Measurements from ENCODE around the gene ACTN3. TPM values are rescaled to one million over a fixed set of nuclear protein-coding genes. Genes with fewer than 3 reads are reported as not detected.
"Not testable (repeated sequence)": the region's sequence is repeated elsewhere in the genome, so short reads cannot be mapped to it uniquely, and the experiment has no call there.

The ACTN3 gene
- total RNA-seq, 2 experiments from 2014 or later, result 0.14 to 0.22 TPM

DNA sequence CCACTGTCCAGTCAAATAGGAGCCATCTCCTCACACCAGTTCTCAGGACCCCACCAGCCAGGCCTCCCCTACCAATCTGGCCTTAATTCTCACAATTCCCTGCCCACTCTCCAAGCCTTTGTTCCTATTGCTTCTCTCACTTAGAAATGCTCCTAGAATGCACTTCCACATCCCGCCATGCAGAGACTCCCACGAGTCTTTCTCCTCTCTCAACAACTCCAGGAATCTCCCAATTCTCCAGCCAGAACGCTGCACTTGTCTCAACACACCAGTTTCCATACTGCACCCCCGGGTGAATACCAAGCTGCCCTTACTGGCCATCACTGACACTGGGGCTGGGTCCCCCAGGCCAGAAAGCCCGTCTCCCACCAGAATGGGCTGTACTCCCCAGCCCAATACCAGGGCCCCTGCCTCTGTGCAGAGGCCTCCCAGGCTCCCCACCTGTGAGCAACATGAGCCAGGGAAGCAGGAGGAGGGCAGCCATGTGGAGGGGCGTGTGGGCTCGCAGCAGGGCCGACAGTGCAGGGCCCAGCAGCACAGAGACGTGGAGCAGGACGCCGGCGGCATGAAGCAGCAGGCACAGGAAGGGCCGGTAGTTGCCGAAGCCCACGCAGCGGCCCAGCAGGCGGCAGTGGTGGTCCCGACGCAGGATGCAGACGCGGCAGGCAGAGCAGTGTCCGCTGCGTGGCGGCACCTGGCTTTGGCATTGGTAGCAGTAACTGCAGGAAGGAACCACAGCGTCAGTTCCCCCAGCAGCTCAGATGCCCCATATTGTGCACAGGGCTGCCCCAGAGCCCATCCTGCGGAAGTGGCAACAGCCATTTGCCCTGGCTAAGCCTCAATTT is 3.2 kb upstream of the ACTN3 start:
- DNase-seq (peak; percentile 32 to 90 (median 56)), ATAC-seq (ENCODE audit: poor library complexity) (peak; percentile 64)
- intact Hi-C loops (cut with DNase I, micrococcal nuclease), result loop anchor here in 1 of 2 experiments (2.0 kb wide), 1 partner anchor 33 kb away; the partner anchor contains the start of gene BBS1
- Mint-ChIP-seq H3K27ac (peak overlapping the region; percentile 66), H3K36me3 (ENCODE audit: low read depth) (peaks cover 37% of the 10 kb centered on the region), H3K4me1 (ENCODE audit: low read depth) (peaks cover 39% of the 10 kb centered on the region), H3K27me3 (no peaks in the 10 kb centered on the region), H3K4me3 (peak overlapping the region; percentile 50), H3K9me3 (no peaks in the 10 kb centered on the region)
- POLR2A ChIA-PET, result interaction anchor here (0.6 to 4.8 kb wide), 4 partner anchors 73 to 135 kb away, joined by 3 to 26 read pairs (median 12); partner anchors contain the start of genes RBM14, RBM4 and RBM4B
- H3K4me3 ChIP-seq (ENCODE audit: low read length), result peak overlapping the region; percentile 37
- H3K36me3 ChIP-seq (ENCODE audit: insufficient read depth, low read length), result peaks cover 36% of the 10 kb centered on the region
- no peaks in the 10 kb centered on the region for H3K9me3 ChIP-seq (ENCODE audit: control insufficient read depth in 1 of 2, insufficient read depth in 1 of 2, low read length in 2 of 2)
- H3K4me1 ChIP-seq (ENCODE audit: insufficient read depth, low read length), result peaks cover 44% of the 10 kb centered on the region
- H3K27ac ChIP-seq (ENCODE audit: low read depth in 1 of 2, low read length in 2 of 2), result peak overlapping the region; percentile 39 to 65
- H3K27me3 ChIP-seq (ENCODE audit: control insufficient read depth in 1 of 2, insufficient read depth in 2 of 2, low read length in 2 of 2), result no peaks in the 10 kb centered on the region
- TF ChIP-seq CTCF (IDR thresholded peaks at IDR 0.05), result peak; percentile 47
- CTCF ChIA-PET, result interaction anchor here (0.7 to 1.6 kb wide), 3 partner anchors 37 to 135 kb away, joined by 3 to 9 read pairs (median 3); partner anchors contain the start of gene RBM4B

DNA sequence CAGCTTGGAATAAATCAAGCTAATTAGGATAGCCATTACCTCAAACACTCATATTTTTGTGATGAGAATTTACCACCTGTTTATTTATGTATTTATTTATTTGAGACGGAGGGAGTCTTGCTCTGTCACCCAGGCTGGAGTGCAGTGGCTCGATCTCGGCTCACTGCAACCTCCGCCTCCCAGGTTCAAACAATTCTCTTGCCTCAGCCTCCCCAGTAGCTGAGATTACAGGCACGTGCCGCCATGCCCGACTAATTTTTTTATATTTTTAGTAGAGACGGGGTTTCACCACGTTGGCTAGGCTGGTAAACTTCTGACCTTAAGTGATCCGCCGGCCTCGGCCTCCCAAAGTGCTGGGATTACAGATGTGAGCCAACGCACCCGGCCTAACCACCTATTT is 1.8 kb upstream of the ACTN3 start:
- Mint-ChIP-seq H3K4me1 (ENCODE audit: low read depth) (peaks cover 39% of the 10 kb centered on the region), H3K36me3 (ENCODE audit: low read depth) (peaks cover 32% of the 10 kb centered on the region), H3K4me3 (peak overlapping the region; percentile 87), H3K27ac (peak overlapping the region; percentile 66)
- intact Hi-C loops (cut with DNase I, micrococcal nuclease); H3K27me3 Mint-ChIP-seq; ATAC-seq (ENCODE audit: poor library complexity); DNase-seq; H3K27me3 ChIP-seq (ENCODE audit: control insufficient read depth in 1 of 2, insufficient read depth in 2 of 2, low read length in 2 of 2); H3K9me3 ChIP-seq (ENCODE audit: control insufficient read depth in 1 of 2, insufficient read depth in 1 of 2, low read length in 2 of 2); H3K9me3 Mint-ChIP-seq: not testable (repeated sequence)
- Histone ChIP-seq H3K4me3 (ENCODE audit: low read length) (peak overlapping the region; percentile 76), H3K27ac (ENCODE audit: low read depth in 1 of 2, low read length in 2 of 2) (peak overlapping the region in 1 of 2 donors; percentile 40), H3K4me1 (ENCODE audit: insufficient read depth, low read length) (peaks cover 44% of the 10 kb centered on the region), H3K36me3 (ENCODE audit: insufficient read depth, low read length) (peaks cover 21% of the 10 kb centered on the region)
- CTCF ChIA-PET, result interaction anchor here (1.6 to 1.9 kb wide), 2 partner anchors 133 kb away, joined by 9 to 12 read pairs; partner anchors contain the start of gene RBM4B
- POLR2A ChIA-PET, result interaction anchor here (0.9 to 4.8 kb wide), 11 partner anchors 12 to 133 kb away, joined by 3 to 26 read pairs (median 8); partner anchors contain the start of genes BBS1, DPP3, PELI3 and RBM14

GRCh38 chr11:66545701-66546367 is 869 bp upstream of the ACTN3 start, which contains the start of gene ZDHHC24:
ZDHHC24 (minus strand) TSS chr11:66546048; CDS start chr11:66546003, 45 bp downstream.
- H3K9me3 ChIP-seq (ENCODE audit: control insufficient read depth in 1 of 2, insufficient read depth in 1 of 2, low read length in 2 of 2), result no peaks in the 10 kb centered on the region
- H3K27me3 ChIP-seq (ENCODE audit: control insufficient read depth in 1 of 2, insufficient read depth in 2 of 2, low read length in 2 of 2), result no peaks in the 10 kb centered on the region
- peaks cover 44% of the 10 kb centered on the region for H3K4me1 ChIP-seq (ENCODE audit: insufficient read depth, low read length)
- Mint-ChIP-seq H3K4me1 (ENCODE audit: low read depth) (peaks cover 39% of the 10 kb centered on the region), H3K27me3 (no peaks in the 10 kb centered on the region), H3K36me3 (ENCODE audit: low read depth) (peaks cover 28% of the 10 kb centered on the region), H3K4me3 (peak within 1 kb of the TSS; percentile 90), H3K27ac (peak within 1 kb of the TSS; percentile 75), H3K9me3 (no peaks in the 10 kb centered on the region)
- ChIA-PET POLR2A (interaction anchor here (0.9 to 4.8 kb wide), 18 partner anchors 13 to 694 kb away, joined by 3 to 26 read pairs (median 6); partner anchors contain the start of genes BBS1, CTSF, DPP3 and MRPL11), CTCF (interaction anchor here (1.7 to 1.9 kb wide), 2 partner anchors 107 to 133 kb away, joined by 6 to 12 read pairs; partner anchors contain the start of genes MRPL11 and RBM4B)
- DNase-seq, result peak; percentile 59 to 92 (median 73)
- peak; percentile 82 for ATAC-seq (ENCODE audit: poor library complexity)
- TF ChIP-seq CTCF (IDR thresholded peaks at IDR 0.05), result no peak
- H3K27ac ChIP-seq (ENCODE audit: low read depth in 1 of 2, low read length in 2 of 2), result peak within 1 kb of the TSS; percentile 69 to 70
- H3K36me3 ChIP-seq (ENCODE audit: insufficient read depth, low read length), result peaks cover 18% of the 10 kb centered on the region
- intact Hi-C loops (cut with DNase I, micrococcal nuclease), result loop anchor here (2.0 kb wide), 2 partner anchors 65 to 79 kb away; partner anchors contain the start of genes DPP3 (in 1 of the 2) and PELI3 (in 1 of the 2)
- H3K4me3 ChIP-seq (ENCODE audit: low read length), result peak within 1 kb of the TSS; percentile 76

All from CD4-positive, alpha-beta T cell (primary cell).